IPS-15b (cell line): ENCODE results near the gene DKK1.

Experiments used
- H3K27me3 ChIP-seq: one replicate; pipeline ENCODE4 v1.6.1; 2013; ENCODE audit warnings: low read length; ENCODE audit not compliant: control insufficient read depth, insufficient read depth
- H3K36me3 ChIP-seq: one replicate; pipeline ENCODE4 v1.6.1; 2013; ENCODE audit warnings: low read length; ENCODE audit not compliant: control insufficient read depth, insufficient read depth
- H3K4me1 ChIP-seq: one replicate; pipeline ENCODE4 v1.6.1; 2013; ENCODE audit warnings: mild to moderate bottlenecking, low read length; ENCODE audit not compliant: control insufficient read depth, insufficient read depth
- H3K4me3 ChIP-seq: one replicate; pipeline ENCODE4 v1.5.1; 2013; ENCODE audit warnings: low read depth, low read length
- H3K9ac ChIP-seq: one replicate; pipeline ENCODE4 v1.6.1; 2013; ENCODE audit warnings: low read depth, mild to moderate bottlenecking, low read length
- H3K9me3 ChIP-seq: one replicate; pipeline ENCODE4 v1.6.1; 2013; ENCODE audit warnings: mild to moderate bottlenecking, low read length; ENCODE audit not compliant: control insufficient read depth, insufficient read depth

DKK1 gene

DNA sequence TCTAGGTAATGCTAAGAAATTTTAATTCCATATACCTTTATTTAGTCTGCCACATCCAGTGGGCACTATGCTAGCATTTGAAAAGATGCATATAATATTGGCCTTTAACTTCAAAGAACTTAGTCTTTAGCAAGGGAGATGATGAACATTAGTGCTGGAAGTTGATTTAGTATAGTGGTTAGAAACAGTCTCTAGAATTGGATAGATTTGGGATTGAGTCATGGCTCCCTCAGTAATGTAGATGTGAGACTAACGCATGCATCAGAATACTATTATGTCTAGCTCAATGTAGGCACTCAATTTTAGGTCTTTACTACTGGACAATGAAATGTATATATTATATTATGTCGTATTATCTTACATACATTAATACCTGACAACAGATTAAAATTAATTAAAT lies 5.8 kb downstream of the DKK1 start:
- no peaks in the 10 kb centered on the region for H3K36me3 ChIP-seq
- no peak overlapping the region for H3K4me3 ChIP-seq
- H3K4me1 ChIP-seq = no peaks in the 10 kb centered on the region
- H3K9ac ChIP-seq = no peak overlapping the region
- peaks cover 37% of the 10 kb centered on the region for H3K27me3 ChIP-seq
- H3K9me3 ChIP-seq = no peaks in the 10 kb centered on the region

DNA sequence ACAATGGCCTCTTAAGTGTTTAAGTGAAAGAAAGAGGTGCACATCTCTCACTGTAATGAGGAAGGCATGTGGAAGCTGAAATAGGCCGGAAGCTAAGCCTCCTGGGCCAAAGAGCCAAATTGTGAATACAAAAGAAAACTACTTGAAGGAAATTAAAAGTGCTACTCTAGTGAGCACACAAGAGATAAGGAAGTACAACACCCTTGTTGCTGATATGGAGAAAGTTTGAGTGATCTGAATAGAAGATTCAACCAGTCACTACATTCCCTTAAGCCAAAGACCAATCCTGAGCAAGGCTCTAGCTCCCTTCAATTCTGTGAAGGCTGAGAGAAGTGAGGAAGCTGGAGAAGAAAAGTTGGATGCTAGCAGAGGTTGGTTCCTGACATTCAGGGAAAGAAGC lies 8.2 kb downstream of the DKK1 start:
- no peak overlapping the region for H3K9ac ChIP-seq
- H3K36me3 ChIP-seq = no peaks in the 10 kb centered on the region
- H3K9me3 ChIP-seq = no peaks in the 10 kb centered on the region
- H3K4me1 ChIP-seq = no peaks in the 10 kb centered on the region
- peaks cover 13% of the 10 kb centered on the region for H3K27me3 ChIP-seq
- no peak overlapping the region for H3K4me3 ChIP-seq

DNA sequence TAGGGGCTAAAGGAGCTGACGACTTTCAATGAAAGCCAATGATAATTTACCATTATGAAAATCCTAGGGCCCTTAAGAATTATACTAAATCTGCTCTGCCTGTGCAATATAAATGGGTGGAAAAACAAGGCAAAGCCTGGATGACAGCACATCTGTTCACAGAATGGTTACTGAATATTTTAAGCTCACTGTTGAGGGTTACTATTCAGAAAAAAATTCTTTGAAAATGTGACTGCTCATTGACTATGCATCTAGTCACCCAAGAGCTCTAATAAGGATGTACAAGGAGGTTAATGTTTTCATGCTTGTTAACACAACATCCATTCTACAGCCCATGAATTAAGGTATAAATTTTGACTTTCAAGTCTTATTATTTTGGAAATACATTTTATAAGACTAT lies 8.9 kb downstream of the DKK1 start:
- H3K4me1 ChIP-seq = no peaks in the 10 kb centered on the region
- no peak overlapping the region for H3K4me3 ChIP-seq
- no peak overlapping the region for H3K9ac ChIP-seq
- no peaks in the 10 kb centered on the region for H3K9me3 ChIP-seq
- no peaks in the 10 kb centered on the region for H3K36me3 ChIP-seq
- peaks cover 8% of the 10 kb centered on the region for H3K27me3 ChIP-seq

DNA sequence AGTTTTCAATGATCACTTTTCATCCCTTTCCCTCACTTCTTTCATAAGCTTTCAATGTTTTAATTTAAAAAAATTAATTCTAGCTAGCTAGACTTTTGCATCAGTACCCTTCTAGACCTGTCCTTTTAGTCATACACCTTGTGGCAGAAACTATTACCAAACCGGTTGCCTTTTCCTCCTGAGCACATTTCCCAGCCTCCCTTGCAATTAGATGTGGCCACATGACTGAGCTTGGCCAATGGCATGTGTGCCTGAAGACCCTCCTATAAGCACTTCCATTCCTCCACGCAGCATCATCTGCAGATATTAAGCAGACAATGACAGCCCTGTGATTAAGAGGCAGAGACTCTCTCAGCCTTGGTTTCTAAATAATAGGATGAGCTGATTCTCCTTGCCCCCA lies 12.3 kb downstream of the DKK1 start:
- no peaks in the 10 kb centered on the region for H3K4me1 ChIP-seq
- H3K9ac ChIP-seq = no peak overlapping the region
- no peaks in the 10 kb centered on the region for H3K27me3 ChIP-seq
- H3K9me3 ChIP-seq = no peaks in the 10 kb centered on the region
- no peak overlapping the region for H3K4me3 ChIP-seq
- no peaks in the 10 kb centered on the region for H3K36me3 ChIP-seq

DNA sequence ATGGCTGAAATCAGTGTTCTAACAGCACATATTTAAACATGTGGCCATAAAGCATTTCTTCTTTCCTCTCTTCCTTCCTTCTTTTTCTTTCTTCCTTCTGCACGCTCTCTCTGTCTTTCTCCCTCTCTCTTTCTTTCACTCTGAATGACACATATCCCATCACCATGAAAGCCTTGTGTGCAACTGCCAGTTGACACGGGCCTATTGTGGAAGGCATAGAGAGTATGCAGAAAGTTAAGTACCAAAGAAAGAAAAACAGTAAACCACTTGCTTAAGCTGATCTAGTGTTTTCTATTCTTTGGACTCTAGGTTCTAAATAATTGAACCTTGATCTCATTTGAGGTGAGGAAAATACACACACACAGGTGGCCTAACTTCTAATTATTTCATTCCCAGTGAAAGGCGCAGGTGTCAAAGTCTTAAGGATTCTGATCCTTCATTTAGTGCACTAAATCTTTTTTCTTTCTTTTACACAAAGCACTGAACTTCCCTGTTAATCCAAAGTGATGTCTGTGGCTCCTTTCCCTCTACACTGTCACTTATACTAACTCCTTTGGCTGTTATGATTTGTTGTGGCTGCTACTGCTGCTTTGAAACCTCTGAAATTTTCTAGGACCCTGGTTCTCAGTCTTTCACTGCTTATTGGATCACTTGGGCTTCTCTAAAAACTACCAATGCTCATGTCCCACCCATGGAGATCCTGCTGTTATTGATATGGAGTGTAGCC lies 17.7 kb downstream of the DKK1 start:
- no peaks in the 10 kb centered on the region for H3K9me3 ChIP-seq
- H3K36me3 ChIP-seq = no peaks in the 10 kb centered on the region
- H3K4me1 ChIP-seq = no peaks in the 10 kb centered on the region
- H3K27me3 ChIP-seq = no peaks in the 10 kb centered on the region
- H3K4me3 ChIP-seq = no peak overlapping the region
- H3K9ac ChIP-seq = no peak overlapping the region

DNA sequence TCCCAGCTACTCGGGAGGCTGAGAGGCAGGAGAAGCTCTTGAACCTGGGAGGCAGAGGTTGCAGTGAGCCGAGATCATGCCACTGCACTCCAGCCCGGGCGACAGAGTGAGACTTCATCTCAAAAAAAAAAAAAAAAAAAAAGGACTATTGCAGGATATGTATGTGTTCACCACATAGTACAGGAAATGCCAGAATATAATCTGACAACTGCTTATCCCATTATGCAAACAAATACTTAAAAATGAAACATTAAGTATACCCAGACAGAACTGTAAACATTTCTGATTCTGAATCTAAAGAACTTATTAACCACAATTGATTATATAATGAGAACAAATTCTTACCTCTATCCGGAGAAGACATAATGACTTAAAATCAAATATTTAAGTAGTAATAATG lies 18.7 kb downstream of the DKK1 start:
- no peaks in the 10 kb centered on the region for H3K36me3 ChIP-seq
- H3K9me3 ChIP-seq = no peaks in the 10 kb centered on the region
- H3K9ac ChIP-seq = no peak overlapping the region
- H3K4me3 ChIP-seq = no peak overlapping the region
- no peaks in the 10 kb centered on the region for H3K27me3 ChIP-seq
- no peaks in the 10 kb centered on the region for H3K4me1 ChIP-seq

DNA sequence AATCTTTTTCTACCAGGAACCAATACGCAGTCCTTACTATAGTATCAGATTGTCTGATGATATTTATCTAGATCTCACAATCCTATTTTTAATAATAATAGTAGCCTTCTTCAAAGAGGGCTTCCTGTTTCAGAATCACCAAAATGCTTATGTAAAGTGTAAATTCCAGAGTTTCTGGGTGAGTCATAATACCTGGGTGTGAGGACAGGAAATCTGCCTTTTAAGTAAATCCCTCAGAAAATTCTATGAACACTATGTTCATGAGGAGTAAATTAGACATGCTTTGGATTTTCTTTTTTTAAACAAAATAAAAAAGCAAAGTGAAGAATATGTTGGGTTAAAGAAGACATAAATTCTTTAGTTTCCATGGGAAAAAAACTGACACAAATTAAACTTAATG lies 20.5 kb downstream of the DKK1 start:
- no peak overlapping the region for H3K9ac ChIP-seq
- no peak overlapping the region for H3K4me3 ChIP-seq
- no peaks in the 10 kb centered on the region for H3K27me3 ChIP-seq
- no peaks in the 10 kb centered on the region for H3K36me3 ChIP-seq
- H3K4me1 ChIP-seq = no peaks in the 10 kb centered on the region
- no peaks in the 10 kb centered on the region for H3K9me3 ChIP-seq

DNA sequence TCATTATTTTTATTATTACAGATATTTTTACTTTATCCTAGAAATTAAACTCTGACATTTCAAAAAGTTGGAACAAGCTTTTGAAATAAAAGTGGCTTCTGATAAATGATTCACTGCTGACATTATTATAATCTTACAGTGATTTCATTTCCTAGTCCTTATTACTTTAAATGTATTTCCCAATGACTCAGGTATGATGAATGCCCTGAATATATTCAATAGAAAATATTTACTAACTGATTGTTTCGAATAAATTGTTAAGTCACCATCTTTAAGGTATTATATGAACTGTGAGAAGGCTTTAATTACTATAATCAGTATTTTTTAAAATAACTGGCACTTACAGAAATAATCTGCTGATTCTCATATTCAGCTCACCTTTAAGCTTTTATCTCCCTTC lies 21.6 kb downstream of the DKK1 start:
- Histone ChIP-seq H3K36me3 (no peaks in the 10 kb centered on the region), H3K9me3 (no peaks in the 10 kb centered on the region), H3K4me1 (no peaks in the 10 kb centered on the region), H3K4me3 (no peak overlapping the region), H3K9ac (no peak overlapping the region), H3K27me3 (no peaks in the 10 kb centered on the region)

DNA sequence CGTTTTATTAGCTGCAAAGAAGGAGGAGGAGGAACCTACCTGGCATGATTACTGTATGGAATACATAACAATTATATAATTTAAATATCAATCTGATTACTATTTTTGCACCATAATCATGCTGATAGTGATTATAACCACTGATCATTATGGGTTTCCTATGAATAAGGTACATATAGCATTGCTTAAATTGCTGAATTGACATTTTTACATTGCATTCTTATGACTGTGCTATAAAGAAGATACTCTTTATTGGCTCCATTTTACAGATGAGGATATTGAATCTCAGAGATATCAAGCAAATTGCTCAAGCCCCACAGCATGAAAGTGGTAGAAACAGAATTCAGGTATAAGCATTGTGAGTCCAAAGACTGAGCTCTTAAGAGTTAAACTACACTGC lies 23.1 kb downstream of the DKK1 start:
- H3K4me1 ChIP-seq = no peaks in the 10 kb centered on the region
- H3K9ac ChIP-seq = no peak overlapping the region

DNA sequence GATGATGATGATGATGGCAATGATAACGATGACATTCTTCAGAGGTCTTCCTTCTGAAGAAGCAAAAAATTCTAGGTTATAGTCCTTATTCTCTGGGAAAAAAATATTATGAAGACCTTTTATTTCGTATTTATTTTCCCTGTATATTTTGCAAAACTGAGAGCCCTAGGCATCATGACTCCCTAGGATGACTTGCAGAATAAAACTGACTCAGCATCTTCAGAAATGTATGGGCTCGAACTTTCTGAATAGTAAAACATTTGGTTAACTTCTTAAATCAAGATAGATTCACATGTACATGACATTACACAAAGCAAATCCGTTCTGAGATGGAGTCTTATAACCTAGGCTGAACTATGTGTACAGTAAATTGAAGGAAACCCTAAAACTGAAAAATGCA lies 29.4 kb downstream of the DKK1 start:
- Histone ChIP-seq H3K4me3 (no peak overlapping the region), H3K36me3 (no peaks in the 10 kb centered on the region), H3K27me3 (no peaks in the 10 kb centered on the region), H3K9ac (no peak overlapping the region), H3K4me1 (no peaks in the 10 kb centered on the region), H3K9me3 (no peaks in the 10 kb centered on the region)

More for the DNA sequence above, 23.1 kb downstream of the DKK1 start:
- H3K9me3 ChIP-seq = no peaks in the 10 kb centered on the region
- no peak overlapping the region for H3K4me3 ChIP-seq
- no peaks in the 10 kb centered on the region for H3K36me3 ChIP-seq
- H3K27me3 ChIP-seq = no peaks in the 10 kb centered on the region

DNA sequence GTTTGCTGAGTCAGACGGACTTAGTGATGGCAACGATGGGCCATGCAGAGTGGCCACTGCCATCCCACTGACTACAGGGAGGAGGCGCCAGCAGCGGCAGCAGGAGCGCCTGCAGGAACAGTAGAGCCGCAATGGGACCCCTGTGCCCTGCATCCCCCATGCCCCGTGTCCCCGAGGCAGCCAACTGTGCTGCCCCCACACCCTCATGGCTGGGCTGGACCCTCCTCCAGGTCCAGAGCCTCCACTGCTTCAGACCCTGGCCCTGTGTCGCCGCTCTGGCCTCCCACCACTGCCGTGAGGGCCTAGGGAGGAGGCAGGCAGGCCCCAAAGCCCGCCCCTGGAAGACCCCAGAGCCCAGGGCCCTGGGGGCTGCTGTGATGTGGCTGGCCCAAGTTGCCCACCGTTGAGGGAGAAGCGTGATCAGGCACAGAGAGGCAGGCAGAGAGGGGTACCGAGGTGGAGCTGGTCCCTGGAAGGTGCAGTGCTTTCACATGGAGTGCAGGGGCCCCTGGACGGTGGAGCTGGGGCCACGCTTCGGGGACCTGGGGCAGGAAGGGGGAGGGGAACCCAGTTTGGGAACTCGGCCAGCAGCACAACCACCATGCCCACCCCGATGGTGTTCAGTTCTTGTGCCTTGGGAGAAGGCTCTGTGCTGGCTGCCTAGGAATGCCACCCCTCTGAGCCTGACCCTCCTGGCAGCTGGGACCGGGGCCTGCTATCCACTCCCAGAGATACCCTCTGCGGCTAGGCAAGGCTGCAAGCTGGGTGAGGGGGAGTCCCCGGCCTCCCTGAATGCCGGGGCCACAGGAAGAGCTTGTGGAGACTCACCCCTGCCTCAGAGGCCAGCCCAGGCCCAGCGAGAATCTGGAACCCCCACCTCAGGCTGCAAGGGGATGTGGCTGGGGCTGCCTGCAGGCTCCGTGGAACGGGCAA lies 32.6 kb downstream of the DKK1 start:
- H3K9me3 ChIP-seq = no peaks in the 10 kb centered on the region
- H3K4me1 ChIP-seq = no peaks in the 10 kb centered on the region
- H3K36me3 ChIP-seq = no peaks in the 10 kb centered on the region
- H3K27me3 ChIP-seq = no peaks in the 10 kb centered on the region
- no peak overlapping the region for H3K9ac ChIP-seq
- H3K4me3 ChIP-seq = no peak overlapping the region

DNA sequence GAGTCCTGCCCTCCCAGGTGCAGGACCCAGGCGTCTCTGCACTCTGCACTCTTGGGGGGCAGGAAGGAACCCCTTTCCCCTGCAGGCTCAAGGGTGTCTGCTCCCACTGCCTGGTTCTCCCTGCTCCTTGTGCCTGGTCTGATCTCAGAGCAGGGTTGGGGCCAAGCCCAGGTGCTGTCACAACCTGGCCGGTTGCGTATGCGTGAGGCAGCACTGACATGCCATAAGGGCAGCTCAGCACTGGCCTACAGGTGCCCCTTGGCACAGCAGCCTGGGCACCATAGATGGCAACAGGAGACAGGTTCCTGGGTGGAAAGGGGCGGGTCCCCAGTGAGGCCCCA lies 33.2 kb downstream of the DKK1 start:
- Histone ChIP-seq H3K4me3 (no peak overlapping the region), H3K9me3 (no peaks in the 10 kb centered on the region), H3K27me3 (no peaks in the 10 kb centered on the region), H3K36me3 (no peaks in the 10 kb centered on the region), H3K4me1 (no peaks in the 10 kb centered on the region), H3K9ac (no peak overlapping the region)
